ENCODE measurements around the gene UBE2K.
"Not testable (repeated sequence)": the region's sequence is repeated elsewhere in the genome, so short reads cannot be mapped to it uniquely, and the experiment has no call there.

Gene UBE2K

DNA sequence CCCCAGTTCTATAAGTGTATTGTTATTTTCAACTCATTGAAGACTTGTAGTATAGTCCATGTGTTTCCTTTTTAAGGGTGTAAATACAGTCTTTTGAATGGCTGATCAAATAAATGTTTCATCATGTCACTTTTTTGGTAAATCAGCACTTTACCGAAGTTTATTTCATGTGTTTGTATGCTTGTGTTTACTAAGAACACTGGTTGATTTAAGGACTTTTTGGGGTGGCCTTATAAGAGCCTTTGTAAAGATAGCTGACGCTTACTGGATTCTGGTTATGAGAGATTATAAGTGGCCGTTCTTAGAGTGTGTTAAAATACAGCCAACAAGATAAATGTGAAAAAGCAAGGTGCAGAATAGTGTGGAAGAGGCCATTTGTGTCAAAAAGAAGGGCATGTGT lies 2.6 kb downstream of the UBE2K start:
- Mint-ChIP-seq H3K27ac (peak overlapping the region; percentile 1), H3K9me3 (peaks cover 4% of the 10 kb centered on the region), H3K27me3 (ENCODE audit: low read depth, poor library complexity) (no peaks in the 10 kb centered on the region), H3K4me3 (peak overlapping the region; percentile 99), H3K36me3 (ENCODE audit: low read depth) (peaks cover 37% of the 10 kb centered on the region), H3K4me1 (peaks cover 31% of the 10 kb centered on the region)
- no peak for DNase-seq
- TF ChIP-seq CTCF (IDR thresholded peaks at IDR 0.05), result no peak

- no peak overlapping the region for H3K4me3 Mint-ChIP-seq
- H3K27me3 Mint-ChIP-seq (ENCODE audit: low read depth, poor library complexity), result no peaks in the 10 kb centered on the region
- no peak overlapping the region for H3K27ac Mint-ChIP-seq
- peaks cover 25% of the 10 kb centered on the region for H3K4me1 Mint-ChIP-seq
- TF ChIP-seq CTCF (IDR thresholded peaks at IDR 0.05), result no peak
- peaks cover 8% of the 10 kb centered on the region for H3K9me3 Mint-ChIP-seq
- H3K36me3 Mint-ChIP-seq (ENCODE audit: low read depth), result peaks cover 48% of the 10 kb centered on the region
- DNase-seq, result no peak
These were observed 4.8 kb downstream of the UBE2K start for GRCh38 chr4:39702716-39703115.

DNA sequence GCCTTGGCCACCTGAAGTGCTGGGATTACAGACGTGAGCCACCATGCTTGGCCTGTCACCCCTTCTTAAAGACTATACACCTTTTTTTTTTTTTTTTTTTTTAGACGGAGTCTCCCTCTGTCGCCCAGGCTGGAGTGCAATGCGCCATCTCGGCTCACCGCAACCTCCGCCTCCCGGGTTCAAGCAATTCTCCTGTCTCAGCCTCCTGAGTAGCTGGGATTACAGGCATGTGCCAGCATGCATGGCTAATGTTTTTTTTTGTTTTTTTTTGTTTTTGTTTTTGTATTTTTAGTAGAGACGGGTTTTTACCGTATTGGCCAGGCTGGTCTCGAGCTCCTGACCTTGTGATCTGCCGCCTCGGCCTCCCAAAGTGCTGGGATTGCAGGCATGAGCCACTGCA lies 6.9 kb downstream of the UBE2K start:
- not testable (repeated sequence) for H3K27me3 Mint-ChIP-seq (ENCODE audit: low read depth, poor library complexity); H3K4me3 Mint-ChIP-seq; H3K27ac Mint-ChIP-seq; H3K9me3 Mint-ChIP-seq; DNase-seq
- Mint-ChIP-seq H3K36me3 (ENCODE audit: low read depth) (peaks cover 56% of the 10 kb centered on the region), H3K4me1 (peaks cover 18% of the 10 kb centered on the region)

- DNase-seq, result no peak
- Mint-ChIP-seq H3K4me1 (peaks cover 5% of the 10 kb centered on the region), H3K27ac (peak overlapping the region; percentile 6), H3K27me3 (ENCODE audit: low read depth, poor library complexity) (no peaks in the 10 kb centered on the region), H3K9me3 (peaks cover 8% of the 10 kb centered on the region), H3K4me3 (no peak overlapping the region), H3K36me3 (ENCODE audit: low read depth) (peaks cover 59% of the 10 kb centered on the region)
- no peak for TF ChIP-seq CTCF (IDR thresholded peaks at IDR 0.05)
These were observed 8.4 kb downstream of the UBE2K start for GRCh38 chr4:39706334-39706733.

- no peak overlapping the region for H3K4me3 Mint-ChIP-seq
- peaks cover 5% of the 10 kb centered on the region for H3K4me1 Mint-ChIP-seq
- H3K9me3 Mint-ChIP-seq, result peaks cover 13% of the 10 kb centered on the region
- peak overlapping the region; percentile 6 for H3K27ac Mint-ChIP-seq
- H3K36me3 Mint-ChIP-seq (ENCODE audit: low read depth), result peaks cover 65% of the 10 kb centered on the region
- H3K27me3 Mint-ChIP-seq (ENCODE audit: low read depth, poor library complexity), result no peaks in the 10 kb centered on the region
- no peak for TF ChIP-seq CTCF (IDR thresholded peaks at IDR 0.05)
- no peak for DNase-seq
These were observed 9.0 kb downstream of the UBE2K start for GRCh38 chr4:39706741-39707511.

- Mint-ChIP-seq H3K27me3 (ENCODE audit: low read depth, poor library complexity) (no peaks in the 10 kb centered on the region), H3K4me3 (no peak overlapping the region), H3K27ac (peak overlapping the region; percentile 79), H3K9me3 (peaks cover 11% of the 10 kb centered on the region), H3K36me3 (ENCODE audit: low read depth) (peaks cover 56% of the 10 kb centered on the region), H3K4me1 (peaks cover 5% of the 10 kb centered on the region)
- DNase-seq, result no peak
- TF ChIP-seq CTCF (IDR thresholded peaks at IDR 0.05), result no peak
These were observed 12.4 kb downstream of the UBE2K start for GRCh38 chr4:39710098-39710896.
